ENCODE results near the gene PTPN6. TPM values are rescaled to one million over a fixed set of nuclear protein-coding genes. Genes with fewer than 3 reads are reported as not detected.

The PTPN6 gene
- not detected in 2 replicates for total RNA-seq

DNA sequence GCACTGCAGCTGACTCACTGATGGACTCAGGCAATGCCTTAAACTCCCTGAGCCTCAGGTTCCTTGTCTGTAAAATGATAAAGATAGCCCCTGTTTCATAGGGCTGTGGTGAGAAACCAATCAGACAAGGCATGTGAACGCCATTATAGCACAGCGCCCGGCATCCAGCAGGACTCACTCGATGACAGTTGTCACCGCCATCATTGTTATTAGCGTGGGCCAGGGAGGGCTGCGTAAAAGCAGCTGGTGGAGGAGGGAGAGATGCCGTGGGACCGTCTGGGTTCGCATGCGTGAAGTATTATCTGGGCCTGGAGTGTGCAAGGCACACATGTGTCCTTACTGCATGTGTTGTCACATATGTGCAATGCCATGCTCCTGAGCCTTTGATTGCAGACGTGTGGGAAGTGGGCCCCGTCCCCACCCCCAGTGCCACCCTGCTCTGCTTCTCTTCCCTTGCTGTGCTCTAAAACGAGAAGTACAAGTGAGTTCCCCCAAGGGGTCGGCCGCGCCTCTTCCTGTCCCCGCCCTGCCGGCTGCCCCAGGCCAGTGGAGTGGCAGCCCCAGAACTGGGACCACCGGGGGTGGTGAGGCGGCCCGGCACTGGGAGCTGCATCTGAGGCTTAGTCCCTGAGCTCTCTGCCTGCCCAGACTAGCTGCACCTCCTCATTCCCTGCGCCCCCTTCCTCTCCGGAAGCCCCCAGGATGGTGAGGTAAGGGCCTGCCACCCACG, at the start of gene PTPN6:
Gene PTPN6 (plus strand): TSS at position 546 of the 730 bp plus-strand sequence. CDS start 157 bp downstream, at position 703.

DNA sequence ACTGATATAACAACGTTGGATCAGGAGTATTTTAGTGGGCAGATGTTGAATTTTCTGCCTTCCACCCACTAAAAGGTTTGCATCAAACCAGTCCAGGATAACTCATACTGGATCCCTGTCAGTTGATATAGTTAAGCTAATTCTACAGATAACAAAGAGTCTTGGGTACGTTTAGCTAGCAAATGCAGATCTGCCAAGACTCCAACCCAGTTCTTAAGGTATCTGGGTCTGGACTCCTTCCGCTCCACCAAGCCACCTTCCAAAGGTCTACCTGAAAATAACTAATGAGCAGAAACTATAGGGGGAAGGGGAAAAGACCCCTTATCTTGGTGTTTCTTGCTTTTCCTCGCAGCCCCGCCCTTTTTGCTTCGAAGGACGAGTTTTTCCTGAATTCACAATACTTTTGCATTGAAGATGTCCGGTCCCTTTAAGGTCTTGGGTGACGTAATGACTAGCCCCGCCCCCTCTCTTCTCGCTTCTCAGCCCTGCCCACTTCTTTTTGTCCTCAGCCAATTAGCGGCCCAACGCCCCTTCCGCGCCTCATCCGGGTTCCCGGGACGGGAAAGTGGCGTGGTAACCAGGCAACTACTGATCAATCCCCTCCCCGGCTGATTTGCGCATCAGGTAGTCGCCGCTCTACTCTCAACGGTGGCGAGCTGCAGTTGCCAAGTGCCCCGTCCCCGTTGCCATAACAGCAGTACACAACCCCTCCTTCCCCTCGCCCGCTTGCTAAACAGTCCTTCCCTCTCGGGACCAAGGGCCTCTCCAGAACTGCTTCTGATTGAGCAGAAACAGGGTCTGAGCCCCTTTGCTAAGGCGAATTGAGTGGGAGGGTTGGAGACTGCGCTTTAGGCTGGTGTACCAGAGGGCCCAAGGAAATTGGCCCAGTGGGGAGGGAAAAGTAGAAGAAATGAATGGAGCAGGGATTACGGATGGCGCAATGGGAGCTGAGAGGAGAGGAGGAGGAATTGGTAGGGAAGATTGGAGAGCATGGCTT, 46.6 kb upstream of the PTPN6 start, which contains the start of gene LRRC23:
Gene LRRC23 (plus strand): TSS at position 543 of the 997 bp plus-strand sequence. CDS start 812 bp downstream, outside the sequence.

DNA sequence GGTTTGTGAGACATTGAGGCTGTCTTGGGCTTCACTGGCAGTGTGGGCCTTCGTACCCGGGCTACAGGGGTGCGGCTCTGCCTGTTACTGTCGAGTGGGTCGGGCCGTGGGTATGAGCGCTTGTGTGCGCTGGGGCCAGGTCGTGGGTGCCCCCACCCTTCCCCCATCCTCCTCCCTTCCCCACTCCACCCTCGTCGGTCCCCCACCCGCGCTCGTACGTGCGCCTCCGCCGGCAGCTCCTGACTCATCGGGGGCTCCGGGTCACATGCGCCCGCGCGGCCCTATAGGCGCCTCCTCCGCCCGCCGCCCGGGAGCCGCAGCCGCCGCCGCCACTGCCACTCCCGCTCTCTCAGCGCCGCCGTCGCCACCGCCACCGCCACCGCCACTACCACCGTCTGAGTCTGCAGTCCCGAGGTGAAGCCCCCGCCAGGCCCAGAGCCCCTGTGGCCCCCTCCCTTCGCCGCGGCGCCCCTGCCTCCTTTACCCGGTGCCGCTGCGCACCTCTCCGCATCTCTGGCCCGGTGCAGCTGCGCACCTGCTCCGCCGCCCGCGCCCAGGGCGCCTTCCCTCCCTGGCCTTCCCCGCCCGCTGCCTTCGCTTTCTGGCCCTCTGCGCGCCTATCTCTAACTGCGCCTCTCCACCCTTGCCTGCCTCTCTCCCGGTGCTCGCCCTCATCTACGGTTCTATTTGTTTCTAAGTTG, 36.8 kb upstream of the PTPN6 start, which contains the start of gene ENO2:
Gene ENO2 (plus strand): TSS at position 335 of the 701 bp plus-strand sequence. CDS start 1,253 bp downstream, outside the sequence.

GRCh38 chr12:6927379-6928021, 23.7 kb upstream of the PTPN6 start, which contains the start of gene ATN1:
TSS of gene ATN1 (plus strand) at chr12:6927959. CDS start at chr12:6934002, 6,043 bp downstream.

GRCh38 chr12:6943722-6944380, 7.3 kb upstream of the PTPN6 start, which contains the start of the genes C12orf57 and RNU7-1:
TSS of gene C12orf57 (plus strand) at chr12:6944022. CDS start at chr12:6944122, 100 bp downstream.
TSS of gene RNU7-1 (plus strand) at chr12:6943816.

Other genes starting within 250 kb of the PTPN6 start
- 143 and 164 TPM in 2 replicates for gene COPS7A, start 227.3 kb upstream of the PTPN6 start, total RNA-seq
- 119 TPM in 2 replicates for gene MLF2, start 198.2 kb upstream of the PTPN6 start, total RNA-seq
- gene PTMS, start 185.0 kb upstream of the PTPN6 start, total RNA-seq, result 58.0 and 85.9 TPM in 2 replicates
- gene LAG3, start 178.8 kb upstream of the PTPN6 start, total RNA-seq, result under 0.01 and 0.12 TPM in 2 replicates
- 3.1 and 7.5 TPM in 2 replicates for gene CD4, start 161.8 kb upstream of the PTPN6 start, total RNA-seq
- 5.7 and 7.9 TPM in 2 replicates for gene GPR162, start 129.5 kb upstream of the PTPN6 start, total RNA-seq
- 90.6 and 104 TPM in 2 replicates for gene P3H3, start 122.9 kb upstream of the PTPN6 start, total RNA-seq
- 1.6 and 1.8 TPM in 2 replicates for gene GNB3, start 110.4 kb upstream of the PTPN6 start, total RNA-seq
- gene CDCA3, start 100.1 kb upstream of the PTPN6 start, total RNA-seq, result 9.5 and 19.2 TPM in 2 replicates
- gene USP5, start 99.2 kb upstream of the PTPN6 start, total RNA-seq, result 98.9 and 128 TPM in 2 replicates
- gene TPI1, start 83.8 kb upstream of the PTPN6 start, total RNA-seq, result 769 and 1,187 TPM in 2 replicates
- gene SPSB2, start 78.1 kb upstream of the PTPN6 start, total RNA-seq, result 9.6 and 10.5 TPM in 2 replicates
- 12.4 and 12.7 TPM in 2 replicates for gene LRRC23, start 46.5 kb upstream of the PTPN6 start, total RNA-seq
- 16.2 and 19.3 TPM in 2 replicates for gene ENO2, start 36.8 kb upstream of the PTPN6 start, total RNA-seq
- 6.7 and 23.0 TPM in 2 replicates for gene ATN1, start 23.4 kb upstream of the PTPN6 start, total RNA-seq
- gene RNU7-1, start 7.5 kb upstream of the PTPN6 start, total RNA-seq, result not detected in 2 replicates
- gene C12orf57, start 7.3 kb upstream of the PTPN6 start, total RNA-seq, result 114 and 150 TPM in 2 replicates
- 103 and 125 TPM in 2 replicates for gene PHB2, start 19.3 kb downstream of the PTPN6 start, total RNA-seq
- 26.3 and 35.9 TPM in 2 replicates for gene EMG1, start 19.6 kb downstream of the PTPN6 start, total RNA-seq
- gene LPCAT3, start 67.1 kb downstream of the PTPN6 start, total RNA-seq, result 7.3 and 13.2 TPM in 2 replicates
- gene C1S, start 109.4 kb downstream of the PTPN6 start, total RNA-seq, result 215 and 232 TPM in 2 replicates
- 69.8 and 146 TPM in 2 replicates for gene C1R, start 141.1 kb downstream of the PTPN6 start, total RNA-seq
- gene C1RL, start 157.9 kb downstream of the PTPN6 start, total RNA-seq, result 24.4 and 38.4 TPM in 2 replicates
- 0.19 TPM in 1 of 2 replicates, not detected in the other for gene RBP5, start 177.5 kb downstream of the PTPN6 start, total RNA-seq
- 7.0 and 7.9 TPM in 2 replicates for gene CLSTN3, start 179.0 kb downstream of the PTPN6 start, total RNA-seq
- gene PEX5, start 238.3 kb downstream of the PTPN6 start, total RNA-seq, result 18.0 and 21.4 TPM in 2 replicates

Measured in aortic smooth muscle cell (primary cell).